Measurements from ENCODE around the gene CFAP100.

Gene CFAP100

GRCh38 chr3:126424039-126424717 lies 29.5 kb downstream of the CFAP100 start:
- no peak for DNase-seq

GRCh38 chr3:126424751-126425150 lies 30.0 kb downstream of the CFAP100 start:
- no peak for DNase-seq

- DNase-seq = no peak
Observed at GRCh38 chr3:126431103-126431534, 36.4 kb downstream of the CFAP100 start.

- DNase-seq = no peak
Observed at GRCh38 chr3:126432361-126433104, 37.8 kb downstream of the CFAP100 start.

GRCh38 chr3:126433105-126433430 lies 38.4 kb downstream of the CFAP100 start:
- DNase-seq = no peak

GRCh38 chr3:126433496-126434263 lies 39.0 kb downstream of the CFAP100 start:
- DNase-seq = no peak

GRCh38 chr3:126434264-126434590 lies 39.5 kb downstream of the CFAP100 start:
- no peak for DNase-seq

GRCh38 chr3:126434931-126435411 lies 40.3 kb downstream of the CFAP100 start:
- DNase-seq = no peak

- no peak for DNase-seq
Observed at GRCh38 chr3:126435456-126436315, 41.0 kb downstream of the CFAP100 start.

- no peak for DNase-seq
Observed at GRCh38 chr3:126436826-126437717, 42.4 kb downstream of the CFAP100 start.

GRCh38 chr3:126438186-126438585 lies 43.5 kb downstream of the CFAP100 start:
- DNase-seq = no peak

GRCh38 chr3:126438746-126439145 lies 44.0 kb downstream of the CFAP100 start:
- DNase-seq = no peak

GRCh38 chr3:126439346-126439967 lies 44.7 kb downstream of the CFAP100 start:
- no peak for DNase-seq

GRCh38 chr3:126439968-126440708 lies 45.4 kb downstream of the CFAP100 start:
- no peak for DNase-seq

GRCh38 chr3:126440709-126440995 lies 45.9 kb downstream of the CFAP100 start:
- DNase-seq = no peak

- DNase-seq = no peak
Observed at GRCh38 chr3:126441256-126441880, 46.7 kb downstream of the CFAP100 start.

- no peak for DNase-seq
Observed at GRCh38 chr3:126442094-126442855, 47.6 kb downstream of the CFAP100 start.

- no peak for DNase-seq
Observed at GRCh38 chr3:126442856-126443242, 48.1 kb downstream of the CFAP100 start.

GRCh38 chr3:126445506-126445905 lies 50.8 kb downstream of the CFAP100 start:
- no peak for DNase-seq

- no peak for DNase-seq
Observed at GRCh38 chr3:126446301-126446700, 51.6 kb downstream of the CFAP100 start.

All from CD4-positive, alpha-beta T cell treated with Interleukin-1 beta for 1 hour (primary cell).